Ishikawa (cell line): Measurements from ENCODE around the gene VEZF1.

Source experiments
- EP300 ChIP-seq: IDR thresholded peaks from 2 replicates; pipeline ENCODE4 v1.6.1; 2012; ENCODE audit warnings: borderline replicate concordance
- FOXM1 ChIP-seq: IDR thresholded peaks from 2 replicates; pipeline ENCODE4 v1.6.1; 2012; ENCODE audit warnings: low read depth, borderline replicate concordance
- RAD21 ChIP-seq: IDR thresholded peaks from 2 replicates; pipeline ENCODE4 v1.6.1; 2012; ENCODE audit warnings: low read depth
- TAF1 ChIP-seq: IDR thresholded peaks from 2 replicates; pipeline ENCODE4 v1.6.1; 2012; ENCODE audit warnings: low read depth, mild to moderate bottlenecking
- TCF12 ChIP-seq: IDR thresholded peaks from 2 replicates; pipeline ENCODE4 v1.6.1; 2012; ENCODE audit warnings: low read depth
- TF ChIP-seq, protein P1 (sequence below): IDR thresholded peaks from 2 replicates; pipeline ENCODE4 v1.6.1; 2012; ENCODE audit warnings: low read depth, mild to moderate bottlenecking

- TF ChIP-seq RAD21 (no peak), EP300 (no peak), FOXM1 (no peak), TAF1 (no peak), TCF12 (no peak)
- TF ChIP-seq, protein P1, sequence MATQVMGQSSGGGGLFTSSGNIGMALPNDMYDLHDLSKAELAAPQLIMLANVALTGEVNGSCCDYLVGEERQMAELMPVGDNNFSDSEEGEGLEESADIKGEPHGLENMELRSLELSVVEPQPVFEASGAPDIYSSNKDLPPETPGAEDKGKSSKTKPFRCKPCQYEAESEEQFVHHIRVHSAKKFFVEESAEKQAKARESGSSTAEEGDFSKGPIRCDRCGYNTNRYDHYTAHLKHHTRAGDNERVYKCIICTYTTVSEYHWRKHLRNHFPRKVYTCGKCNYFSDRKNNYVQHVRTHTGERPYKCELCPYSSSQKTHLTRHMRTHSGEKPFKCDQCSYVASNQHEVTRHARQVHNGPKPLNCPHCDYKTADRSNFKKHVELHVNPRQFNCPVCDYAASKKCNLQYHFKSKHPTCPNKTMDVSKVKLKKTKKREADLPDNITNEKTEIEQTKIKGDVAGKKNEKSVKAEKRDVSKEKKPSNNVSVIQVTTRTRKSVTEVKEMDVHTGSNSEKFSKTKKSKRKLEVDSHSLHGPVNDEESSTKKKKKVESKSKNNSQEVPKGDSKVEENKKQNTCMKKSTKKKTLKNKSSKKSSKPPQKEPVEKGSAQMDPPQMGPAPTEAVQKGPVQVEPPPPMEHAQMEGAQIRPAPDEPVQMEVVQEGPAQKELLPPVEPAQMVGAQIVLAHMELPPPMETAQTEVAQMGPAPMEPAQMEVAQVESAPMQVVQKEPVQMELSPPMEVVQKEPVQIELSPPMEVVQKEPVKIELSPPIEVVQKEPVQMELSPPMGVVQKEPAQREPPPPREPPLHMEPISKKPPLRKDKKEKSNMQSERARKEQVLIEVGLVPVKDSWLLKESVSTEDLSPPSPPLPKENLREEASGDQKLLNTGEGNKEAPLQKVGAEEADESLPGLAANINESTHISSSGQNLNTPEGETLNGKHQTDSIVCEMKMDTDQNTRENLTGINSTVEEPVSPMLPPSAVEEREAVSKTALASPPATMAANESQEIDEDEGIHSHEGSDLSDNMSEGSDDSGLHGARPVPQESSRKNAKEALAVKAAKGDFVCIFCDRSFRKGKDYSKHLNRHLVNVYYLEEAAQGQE, result no peak
Observed at GRCh38 chr17:58019521-58019920, 31.5 kb upstream of the VEZF1 start.
